ENCODE data around the gene NEDD4L. TPM values are rescaled to one million over a fixed set of nuclear protein-coding genes. Genes with fewer than 3 reads are reported as not detected.

NEDD4L gene
- polyA plus RNA-seq, 1 experiment: 14.1 TPM

DNA sequence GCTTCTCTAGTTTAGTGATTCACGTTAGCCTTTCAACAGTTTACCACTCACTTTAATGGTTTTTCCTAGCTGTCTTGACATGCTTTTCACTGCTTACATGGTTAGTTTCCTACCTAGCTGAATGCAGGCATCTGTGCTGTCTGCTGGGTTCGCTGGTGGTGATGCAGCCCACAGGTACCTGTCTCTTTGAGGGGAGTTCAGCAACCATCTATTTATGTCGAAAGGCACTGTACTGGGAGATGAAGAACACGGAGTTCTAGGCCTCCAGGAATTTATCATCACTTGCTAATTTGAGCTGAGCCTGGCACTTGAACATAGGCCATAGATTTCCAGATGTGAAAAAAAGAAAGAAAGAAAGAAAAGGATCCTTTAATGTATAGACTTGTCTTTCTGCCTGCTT lies 148.5 kb downstream of the NEDD4L start:
- no peak for TF ChIP-seq CTCF (IDR thresholded peaks at IDR 0.05; ENCODE audit: insufficient read depth, low read depth, low read length)
- Histone ChIP-seq H3K4me3 (ENCODE audit: low read depth, low read length) (no peak overlapping the region), H3K27me3 (ENCODE audit: control insufficient read depth, insufficient read depth, low read length) (no peaks in the 10 kb centered on the region), H3K36me3 (ENCODE audit: control insufficient read depth, insufficient read depth, low read length) (no peaks in the 10 kb centered on the region)
- no peak for DNase-seq (ENCODE audit: low read depth)
- CTCF ChIA-PET: interaction anchor here (1.1 to 4.7 kb wide), 2 partner anchors 11 to 57 kb away, joined by 3 to 40 read pairs; no protein-coding TSS in a partner anchor
- POLR2A ChIA-PET: no interaction called here

GRCh38 chr18:58194028-58194427 lies 150.0 kb downstream of the NEDD4L start:
- DNase-seq (ENCODE audit: low read depth): no peak
- Histone ChIP-seq H3K27me3 (ENCODE audit: control insufficient read depth, insufficient read depth, low read length) (no peaks in the 10 kb centered on the region), H3K4me3 (ENCODE audit: low read depth, low read length) (no peak overlapping the region), H3K36me3 (ENCODE audit: control insufficient read depth, insufficient read depth, low read length) (no peaks in the 10 kb centered on the region)
- TF ChIP-seq CTCF (IDR thresholded peaks at IDR 0.05; ENCODE audit: insufficient read depth, low read depth, low read length): peak; percentile 33
- POLR2A ChIA-PET: no interaction called here
- CTCF ChIA-PET: interaction anchor here (0.6 to 4.7 kb wide), 3 partner anchors 9 to 42 kb away, joined by 3 to 40 read pairs (median 3); no protein-coding TSS in a partner anchor

GRCh38 chr18:58195278-58195765 lies 151.3 kb downstream of the NEDD4L start:
- CTCF ChIA-PET: interaction anchor here (1.2 to 3.2 kb wide), 4 partner anchors 14 to 569 kb away, joined by 3 to 10 read pairs (median 4); no protein-coding TSS in a partner anchor
- POLR2A ChIA-PET: no interaction called here
- TF ChIP-seq CTCF (IDR thresholded peaks at IDR 0.05; ENCODE audit: insufficient read depth, low read depth, low read length): no peak
- Histone ChIP-seq H3K4me3 (ENCODE audit: low read depth, low read length) (peak overlapping the region; percentile 47), H3K36me3 (ENCODE audit: control insufficient read depth, insufficient read depth, low read length) (no peaks in the 10 kb centered on the region), H3K27me3 (ENCODE audit: control insufficient read depth, insufficient read depth, low read length) (no peaks in the 10 kb centered on the region)
- DNase-seq (ENCODE audit: low read depth): no peak

DNA sequence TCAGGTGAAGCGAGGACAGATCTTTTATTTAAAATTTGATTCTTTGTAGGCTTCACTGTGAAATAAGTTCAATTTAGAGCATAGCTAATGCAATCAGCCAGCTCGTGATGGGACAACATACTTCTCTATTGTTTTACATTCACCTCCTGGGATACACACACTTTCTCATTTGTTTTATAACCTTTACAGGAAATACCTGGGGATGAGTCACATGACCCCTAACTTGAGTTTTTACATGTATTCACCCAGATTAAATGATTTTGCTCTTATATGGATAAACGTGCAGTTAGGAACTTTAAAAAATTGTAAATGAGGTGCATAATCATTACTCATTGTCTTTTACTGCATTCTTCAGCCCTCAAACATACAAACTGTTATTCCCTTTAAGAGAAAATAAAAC lies 152.1 kb downstream of the NEDD4L start:
- Histone ChIP-seq H3K36me3 (ENCODE audit: control insufficient read depth, insufficient read depth, low read length) (no peaks in the 10 kb centered on the region), H3K27me3 (ENCODE audit: control insufficient read depth, insufficient read depth, low read length) (no peaks in the 10 kb centered on the region), H3K4me3 (ENCODE audit: low read depth, low read length) (no peak overlapping the region)
- TF ChIP-seq CTCF (IDR thresholded peaks at IDR 0.05; ENCODE audit: insufficient read depth, low read depth, low read length): no peak
- POLR2A ChIA-PET: no interaction called here
- CTCF ChIA-PET: interaction anchor here (3.2 kb wide), 1 partner anchor 15 kb away, joined by 10 read pairs; no protein-coding TSS in a partner anchor
- DNase-seq (ENCODE audit: low read depth): no peak

DNA sequence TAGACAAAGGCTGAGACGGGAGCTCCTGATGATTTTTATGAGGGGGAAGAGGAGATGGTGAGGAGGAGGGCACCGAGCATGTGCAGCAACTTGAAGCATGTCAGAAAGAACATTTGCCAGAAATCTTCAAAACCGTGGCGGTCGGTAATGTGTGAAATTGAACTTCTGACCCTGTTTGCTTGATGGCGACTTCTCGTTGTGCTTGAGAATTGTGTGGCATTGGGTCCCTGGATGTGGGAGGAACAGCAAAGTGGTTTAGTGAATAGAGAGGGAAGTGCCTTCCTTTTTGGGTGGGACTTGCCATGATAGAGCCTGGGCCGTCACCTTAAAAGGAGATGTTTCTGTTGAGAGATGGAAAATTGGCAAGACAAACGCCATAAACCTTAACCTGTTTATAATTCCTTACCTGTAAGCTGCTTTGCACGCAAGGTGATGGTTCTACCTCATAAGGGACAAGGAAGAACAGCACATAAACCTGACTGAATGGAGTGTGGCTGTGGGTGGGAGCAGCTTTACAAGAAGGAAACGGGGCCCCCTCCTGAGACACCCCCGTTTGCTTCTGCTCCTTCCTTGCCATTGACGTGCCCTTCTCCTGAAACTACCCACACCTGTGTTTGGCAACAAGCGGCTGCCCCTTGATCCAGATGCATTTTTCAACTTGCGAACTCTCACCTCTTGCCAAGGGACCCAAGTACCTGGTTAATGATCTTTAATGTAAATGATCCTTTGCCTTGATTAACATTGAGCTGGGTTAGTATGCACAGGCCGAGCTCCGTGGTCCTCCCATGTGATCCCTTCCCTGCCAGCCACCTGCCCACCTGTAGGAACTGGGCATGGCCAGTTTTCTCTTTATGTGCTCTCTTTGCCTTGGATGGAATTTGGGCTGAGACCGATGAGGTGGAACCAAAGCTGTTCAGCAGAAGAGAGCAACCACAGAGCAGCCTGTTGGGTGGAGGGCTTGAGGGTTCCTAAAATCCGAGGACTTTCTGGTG lies 153.2 kb downstream of the NEDD4L start:
- POLR2A ChIA-PET: no interaction called here
- TF ChIP-seq CTCF (IDR thresholded peaks at IDR 0.05; ENCODE audit: insufficient read depth, low read depth, low read length): no peak
- Histone ChIP-seq H3K36me3 (ENCODE audit: control insufficient read depth, insufficient read depth, low read length) (no peaks in the 10 kb centered on the region), H3K27me3 (ENCODE audit: control insufficient read depth, insufficient read depth, low read length) (no peaks in the 10 kb centered on the region), H3K4me3 (ENCODE audit: low read depth, low read length) (no peak overlapping the region)
- DNase-seq (ENCODE audit: low read depth): no peak
- CTCF ChIA-PET: interaction anchor here (1.0 to 3.2 kb wide), 2 partner anchors 15 to 16 kb away, joined by 3 to 10 read pairs; no protein-coding TSS in a partner anchor

Measured in BJ (cell line).